Right atrium auricular region (tissue), 2 donors: ENCODE results near the gene PTGIR. TPM values are rescaled to one million over a fixed set of nuclear protein-coding genes. Genes with fewer than 3 reads are reported as not detected.
A peak's percentile ranks its signal among the peaks of the same experiment; 100 is the strongest.
"Not testable (repeated sequence)": the region's sequence is repeated elsewhere in the genome, so short reads cannot be mapped to it uniquely, and the experiment has no call there.

Source experiments
- DNase-seq: peaks from one replicate; pipeline ENCODE4 v3.0.0-alpha.2; 2019; ENCODE audit warnings: low spot score
- H3K27ac ChIP-seq, 2 donors: fragments of 200-600 bp; sonication (generic); 1 replicate in 1 of 2; 2 replicates in 1 of 2; pipeline ENCODE4 v1.5.1; 2016 to 2019
- H3K27me3 ChIP-seq, 2 donors: fragments of 200-600 bp; sonication (generic); one replicate each; pipeline versions ENCODE4 v1.5.1 to v1.6.0; 2017 to 2019
- H3K36me3 ChIP-seq: fragments of 200-600 bp; sonication (generic); one replicate; pipeline ENCODE4 v1.5.1; 2016
- H3K4me1 ChIP-seq, 2 donors: fragments of 200-600 bp; sonication (generic); one replicate each; pipeline versions ENCODE4 v1.5.1 to v1.6.0; 2017 to 2019
- H3K4me3 ChIP-seq, 2 donors: fragments of 200-600 bp; sonication (generic); 1 replicate in 1 of 2; 2 replicates in 1 of 2; pipeline ENCODE4 v1.5.1; 2017 to 2019; ENCODE audit warnings: mild to moderate bottlenecking in 1 of 2, moderate library complexity in 1 of 2
- H3K9me3 ChIP-seq, 2 donors: fragments of 200-600 bp; sonication (generic); one replicate each; pipeline ENCODE4 v1.5.1; 2019
- total RNA-seq, 2 donors: library from RNA; depleted of rRNA; stranded (reverse); fragments of >200 nt; gene quantifications; one replicate each; pipeline ENCODE4 v1.1.0, GENCODE V29; 2016
- TF ChIP-seq, protein P1 (sequence below), 2 donors: fragments of 200-600 bp; sonication (generic); IDR thresholded peaks; one replicate each; pipeline ENCODE4 v1.5.1; 2019; ENCODE audit warnings: antibody characterized with exemption in 2 of 2

The PTGIR gene
- total RNA-seq, 2 donors from 2014 or later, result 7.0 to 20.6 TPM

DNA sequence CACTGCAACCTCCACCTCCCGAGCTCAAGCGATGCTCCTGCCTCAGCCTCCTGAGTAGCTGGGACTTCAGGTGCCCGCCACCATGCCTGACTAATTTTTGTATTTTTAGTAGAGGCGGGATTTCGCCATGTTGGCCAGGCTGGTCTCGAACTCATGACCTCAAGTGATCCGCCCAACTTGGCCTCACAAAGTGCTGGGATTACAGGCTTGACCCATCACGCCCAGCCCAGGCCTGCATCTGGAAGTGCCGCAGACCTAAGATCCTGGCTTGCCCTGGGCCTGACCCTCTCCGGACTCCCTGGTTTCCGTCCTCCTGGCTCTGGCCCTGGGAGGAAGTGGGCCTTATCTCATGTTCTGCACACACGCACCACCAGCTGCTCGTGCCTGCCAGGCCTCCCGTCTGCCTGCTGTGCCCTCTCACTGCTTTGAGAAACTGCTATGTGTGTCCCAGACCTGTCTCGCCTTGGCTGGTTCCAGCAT lies 4.7 kb upstream of the PTGIR start:
- peaks cover 0 to 58% of the 10 kb centered on the region in 2 donors for H3K4me1 ChIP-seq
- peak overlapping the region in 1 of 2 donors; percentile 24 for H3K27ac ChIP-seq
- no peak overlapping the region for H3K4me3 ChIP-seq
- DNase-seq, result no peak
- TF ChIP-seq, protein P1, sequence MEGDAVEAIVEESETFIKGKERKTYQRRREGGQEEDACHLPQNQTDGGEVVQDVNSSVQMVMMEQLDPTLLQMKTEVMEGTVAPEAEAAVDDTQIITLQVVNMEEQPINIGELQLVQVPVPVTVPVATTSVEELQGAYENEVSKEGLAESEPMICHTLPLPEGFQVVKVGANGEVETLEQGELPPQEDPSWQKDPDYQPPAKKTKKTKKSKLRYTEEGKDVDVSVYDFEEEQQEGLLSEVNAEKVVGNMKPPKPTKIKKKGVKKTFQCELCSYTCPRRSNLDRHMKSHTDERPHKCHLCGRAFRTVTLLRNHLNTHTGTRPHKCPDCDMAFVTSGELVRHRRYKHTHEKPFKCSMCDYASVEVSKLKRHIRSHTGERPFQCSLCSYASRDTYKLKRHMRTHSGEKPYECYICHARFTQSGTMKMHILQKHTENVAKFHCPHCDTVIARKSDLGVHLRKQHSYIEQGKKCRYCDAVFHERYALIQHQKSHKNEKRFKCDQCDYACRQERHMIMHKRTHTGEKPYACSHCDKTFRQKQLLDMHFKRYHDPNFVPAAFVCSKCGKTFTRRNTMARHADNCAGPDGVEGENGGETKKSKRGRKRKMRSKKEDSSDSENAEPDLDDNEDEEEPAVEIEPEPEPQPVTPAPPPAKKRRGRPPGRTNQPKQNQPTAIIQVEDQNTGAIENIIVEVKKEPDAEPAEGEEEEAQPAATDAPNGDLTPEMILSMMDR (IDR thresholded peaks at IDR 0.05), result no peak
- H3K27me3 ChIP-seq, result no peaks in the 10 kb centered on the region
- H3K36me3 ChIP-seq, result no peaks in the 10 kb centered on the region
- H3K9me3 ChIP-seq, result no peaks in the 10 kb centered on the region

DNA sequence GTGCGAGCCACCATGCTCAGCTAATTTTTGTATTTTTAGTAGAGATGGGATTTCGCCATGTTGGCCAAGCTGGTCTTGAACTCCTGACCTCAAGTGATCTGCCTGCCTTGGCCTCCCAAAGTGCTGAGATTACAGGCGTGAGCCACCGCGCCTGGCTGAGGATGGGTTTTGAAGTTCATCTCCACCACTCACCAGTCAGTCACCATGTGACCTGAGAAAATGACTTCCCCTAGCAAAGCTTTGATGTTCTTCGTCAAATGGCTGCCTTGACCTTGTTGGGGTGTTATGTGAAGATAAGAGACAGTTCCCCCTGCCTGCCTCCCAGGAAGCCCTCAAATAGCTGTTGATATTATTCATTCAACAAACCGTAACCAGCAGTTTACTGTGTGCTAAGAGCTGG lies 4.1 kb upstream of the PTGIR start:
- DNase-seq, H3K4me3 ChIP-seq, H3K36me3 ChIP-seq, H3K27me3 ChIP-seq, H3K9me3 ChIP-seq: not testable (repeated sequence)
- H3K27ac ChIP-seq, result peak overlapping the region in 1 of 2 donors; percentile 24
- peaks cover 0 to 58% of the 10 kb centered on the region in 2 donors for H3K4me1 ChIP-seq

DNA sequence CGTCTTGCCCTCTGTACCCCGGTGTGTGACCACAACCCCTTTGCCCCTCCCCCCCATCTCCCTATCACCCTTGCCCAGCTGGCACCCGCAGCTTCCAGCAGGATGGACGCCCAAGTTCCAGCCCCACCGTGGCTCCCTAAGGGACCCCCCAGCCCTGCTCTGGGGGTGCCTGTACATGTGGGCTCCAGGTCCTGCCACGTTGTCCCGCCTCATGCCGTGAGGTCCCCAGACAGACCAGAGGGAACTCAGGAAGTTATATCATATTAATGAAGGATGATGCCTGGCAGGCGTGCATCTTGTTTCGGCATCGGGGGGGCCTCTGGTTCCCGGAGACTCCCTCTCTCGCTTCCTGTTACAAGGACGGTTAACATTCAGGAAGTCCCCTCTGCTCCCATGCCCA lies 1.6 kb upstream of the PTGIR start:
- DNase-seq, result no peak
- Histone ChIP-seq H3K27me3 (no peaks in the 10 kb centered on the region), H3K4me3 (no peak overlapping the region), H3K36me3 (no peaks in the 10 kb centered on the region), H3K27ac (peak overlapping the region; percentile 72 to 83), H3K4me1 (peaks cover 0 to 68% of the 10 kb centered on the region in 2 donors), H3K9me3 (no peaks in the 10 kb centered on the region)
- TF ChIP-seq, protein P1 (IDR thresholded peaks at IDR 0.05), result no peak

DNA sequence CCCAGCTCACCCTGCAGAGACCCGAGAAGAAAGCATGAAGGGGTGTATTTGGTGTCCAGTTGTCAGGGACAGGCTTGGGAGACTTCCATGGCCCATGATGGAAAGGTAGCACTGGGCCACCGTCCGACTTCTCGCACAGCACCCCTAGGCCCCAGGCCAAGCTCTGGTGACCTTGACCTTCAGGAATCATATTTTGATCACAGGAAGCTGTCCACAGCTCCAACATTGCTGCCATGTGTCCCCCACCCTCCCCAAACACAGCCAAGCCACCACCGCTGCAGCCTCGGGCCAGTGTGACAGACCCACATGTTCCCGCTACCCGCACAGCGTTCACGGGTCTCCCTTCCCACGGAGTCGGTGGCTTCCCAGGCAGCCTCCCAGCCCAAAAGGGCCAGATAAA lies 842 bp upstream of the PTGIR start:
- H3K9me3 ChIP-seq, result no peaks in the 10 kb centered on the region
- H3K4me3 ChIP-seq, result no peak overlapping the region
- peak overlapping the region; percentile 72 to 83 for H3K27ac ChIP-seq
- DNase-seq, result no peak
- no peaks in the 10 kb centered on the region for H3K36me3 ChIP-seq
- no peaks in the 10 kb centered on the region for H3K27me3 ChIP-seq
- peaks cover 0 to 68% of the 10 kb centered on the region in 2 donors for H3K4me1 ChIP-seq
- TF ChIP-seq, protein P1 (IDR thresholded peaks at IDR 0.05), result no peak

DNA sequence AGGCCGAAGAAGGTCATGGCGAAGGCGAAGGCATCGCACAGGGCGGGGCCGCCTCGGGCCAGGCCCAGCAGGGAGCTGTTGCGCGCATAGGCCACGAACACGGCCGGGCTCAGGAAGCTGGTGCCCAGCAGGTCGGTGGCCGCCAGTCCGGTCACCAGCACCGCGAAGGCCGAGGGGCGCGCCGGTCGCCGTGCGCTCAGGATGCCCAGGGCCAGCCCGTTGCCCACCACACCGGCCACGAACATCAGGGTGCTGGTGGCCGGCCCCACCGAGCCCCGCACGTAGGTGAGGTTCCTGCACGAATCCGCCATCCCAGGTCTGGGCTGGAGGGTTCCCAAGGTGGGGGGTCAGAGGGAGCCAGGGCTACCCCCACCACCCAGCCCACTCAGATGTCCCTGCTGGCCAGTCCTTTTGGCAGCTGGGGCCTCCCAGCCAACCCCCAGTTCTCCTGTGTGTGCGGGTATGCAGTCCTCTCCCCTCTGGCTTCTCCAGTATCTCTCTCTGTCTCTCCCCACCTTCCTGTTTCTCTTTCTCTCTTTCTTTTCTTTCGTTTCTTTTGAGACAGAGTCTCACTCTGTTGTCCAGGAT lies 880 bp downstream of the PTGIR start:
- Histone ChIP-seq H3K4me3 (peak overlapping the region; percentile 33 to 38), H3K27me3 (no peaks in the 10 kb centered on the region), H3K36me3 (no peaks in the 10 kb centered on the region), H3K4me1 (peaks cover 0 to 69% of the 10 kb centered on the region in 2 donors), H3K9me3 (no peaks in the 10 kb centered on the region), H3K27ac (peak overlapping the region; percentile 72 to 83)
- TF ChIP-seq, protein P1 (IDR thresholded peaks at IDR 0.05), result no peak
- no peak for DNase-seq

DNA sequence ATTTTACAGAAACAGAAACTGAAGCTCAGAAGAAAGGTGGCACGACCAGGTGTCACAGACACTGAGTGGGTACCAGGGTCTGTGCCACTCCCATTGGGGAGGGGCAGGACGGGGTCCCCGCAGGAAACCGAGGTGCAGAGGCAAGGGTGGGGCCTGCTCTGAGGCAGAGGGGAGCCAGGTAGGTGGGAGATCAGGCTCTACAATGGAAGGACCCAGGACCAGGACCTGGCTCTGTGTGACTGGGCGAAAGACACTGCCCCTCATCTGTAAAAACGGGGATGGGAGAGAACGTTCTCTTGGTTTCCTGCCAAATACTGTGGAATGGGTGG lies 2.8 kb downstream of the PTGIR start:
- H3K4me3 ChIP-seq, result peak overlapping the region; percentile 19 to 25
- peak overlapping the region; percentile 65 to 71 for H3K27ac ChIP-seq
- no peaks in the 10 kb centered on the region for H3K36me3 ChIP-seq
- no peaks in the 10 kb centered on the region for H3K27me3 ChIP-seq
- DNase-seq, result no peak
- TF ChIP-seq, protein P1 (IDR thresholded peaks at IDR 0.05), result no peak
- H3K4me1 ChIP-seq, result peaks cover 0 to 78% of the 10 kb centered on the region in 2 donors
- no peaks in the 10 kb centered on the region for H3K9me3 ChIP-seq
